HG03457 (cell line): Measurements from ENCODE around the gene P2RX3.

ENCODE experiments used
- ATAC-seq: cut with Tn5 transposase; IDR thresholded peaks from one replicate; pipeline ENCODE4 v1.9.1; 2021; ENCODE audit warnings: moderate number of reproducible peaks; ENCODE audit not compliant: unreplicated experiment

Gene P2RX3

GRCh38 chr11:57414612-57415212 lies 76.6 kb downstream of the P2RX3 start:
- no peak for ATAC-seq

- ATAC-seq: no peak
Measured at GRCh38 chr11:57416436-57416835, 78.3 kb downstream of the P2RX3 start.

- no peak for ATAC-seq
Measured at GRCh38 chr11:57417056-57417455, 78.9 kb downstream of the P2RX3 start.

- ATAC-seq: no peak
Measured at GRCh38 chr11:57418131-57418530, 80.0 kb downstream of the P2RX3 start.

GRCh38 chr11:57419146-57419545 lies 81.0 kb downstream of the P2RX3 start:
- no peak for ATAC-seq

- no peak for ATAC-seq
Measured at GRCh38 chr11:57421066-57421465, 82.9 kb downstream of the P2RX3 start.

GRCh38 chr11:57421805-57422204 lies 83.7 kb downstream of the P2RX3 start:
- ATAC-seq: no peak
